ENCODE results near the gene TSACC.

- TF ChIP-seq CTCF (IDR thresholded peaks at IDR 0.05) (no peak), REST (IDR thresholded peaks at IDR 0.05; ENCODE audit: insufficient read depth in 1 of 2, low read depth in 2 of 2, low read length in 1 of 2) (no peak), POLR2AphosphoS5 (IDR thresholded peaks at IDR 0.05; ENCODE audit: low read depth, low read length) (no peak), SIN3A (IDR thresholded peaks at IDR 0.05; ENCODE audit: borderline replicate concordance, insufficient read depth, low read depth, low read length) (no peak), TCF7L2 (IDR thresholded peaks at IDR 0.05; ENCODE audit: low read depth, low read length) (no peak)
These were observed 48.0 kb downstream of the TSACC start for GRCh38 chr1:156386134-156386901.

Data from Panc1 (cell line).